K562 (cell line): Measurements from ENCODE around the gene ACO2. TPM values are rescaled to one million over a fixed set of nuclear protein-coding genes. Genes with fewer than 3 reads are reported as not detected.
A peak's percentile ranks its signal among the peaks of the same experiment; 100 is the strongest.

Source experiments
- BRF2 ChIP-seq: IDR thresholded peaks from 3 replicates; pipeline ENCODE4 v1.6.1; 2011; ENCODE audit warnings: borderline replicate concordance, mild to moderate bottlenecking; ENCODE audit not compliant: insufficient read length, insufficient read depth
- C11orf30 ChIP-seq: fragments of 450-650 bp; IDR thresholded peaks from 2 replicates; pipeline ENCODE4 v1.6.1; 2016; ENCODE audit warnings: low read depth, mild to moderate bottlenecking
- CC2D1A ChIP-seq: fragments of 450-650 bp; IDR thresholded peaks from 2 replicates; pipeline ENCODE4 v1.6.1; 2017; ENCODE audit warnings: mild to moderate bottlenecking
- CHD4 ChIP-seq: fragments of 200-600 bp; sonication (generic); IDR thresholded peaks from 3 replicates; pipeline ENCODE4 v1.6.1; 2012; ENCODE audit warnings: low read depth, mild to moderate bottlenecking, mixed read lengths, low read length, inconsistent platforms; ENCODE audit not compliant: insufficient read depth, insufficient replicate concordance, poor library complexity, severe bottlenecking
- GTF3C2 ChIP-seq: IDR thresholded peaks from 3 replicates; pipeline ENCODE4 v1.6.1; 2011; ENCODE audit warnings: borderline replicate concordance, mild to moderate bottlenecking, moderate library complexity; ENCODE audit not compliant: insufficient read length; ENCODE audit errors: extremely low read depth
- LEF1 ChIP-seq: fragments of 450-650 bp; IDR thresholded peaks from 2 replicates; pipeline ENCODE4 v1.6.1; 2016; ENCODE audit warnings: mild to moderate bottlenecking
- MAFF ChIP-seq: IDR thresholded peaks from 2 replicates; pipeline ENCODE4 v1.6.1; 2012; ENCODE audit warnings: low read length, improper control_type of control experiment
- PATZ1 ChIP-seq: fragments of 250-450 bp; sonication (Bioruptor Pico); IDR thresholded peaks from 2 replicates; pipeline ENCODE4 v1.5.0; 2020; ENCODE audit warnings: mild to moderate bottlenecking, borderline replicate concordance
- PREB ChIP-seq: sonication (generic); formaldehyde crosslinking; IDR thresholded peaks from 2 replicates; pipeline ENCODE4 v1.8.1; 2023; ENCODE audit warnings: mild to moderate bottlenecking, missing genetic modification reagents
- PYGO2 ChIP-seq: fragments of 450-650 bp; IDR thresholded peaks from 2 replicates; pipeline ENCODE4 v1.6.1; 2016; ENCODE audit warnings: mild to moderate bottlenecking, missing genetic modification characterization, moderate library complexity, missing compliant biosample characterization
- RHOXF2B ChIP-seq: fragments of 250-450 bp; sonication (Bioruptor Pico); conservative IDR thresholded peaks from 2 replicates; pipeline ENCODE4 v1.5.1; 2021
- SMAD4 ChIP-seq: fragments of 250-450 bp; sonication (Bioruptor Pico); conservative IDR thresholded peaks from 2 replicates; pipeline ENCODE4 v1.8.0; 2021; ENCODE audit warnings: inconsistent platforms, mild to moderate bottlenecking, moderate library complexity
- SMARCC2 ChIP-seq: fragments of 450-650 bp; IDR thresholded peaks from 2 replicates; pipeline ENCODE4 v1.6.1; 2017; ENCODE audit warnings: antibody characterized with exemption, moderate library complexity, mild to moderate bottlenecking, low read depth
- TFAP4 ChIP-seq: sonication (generic); formaldehyde crosslinking; IDR thresholded peaks from 2 replicates; pipeline ENCODE4 v1.8.0; 2022; ENCODE audit warnings: missing genetic modification reagents, mild to moderate bottlenecking, moderate library complexity, borderline replicate concordance
- ZFP36 ChIP-seq: fragments of 150-350 bp; IDR thresholded peaks from 2 replicates; pipeline ENCODE4 v1.6.1; 2018; ENCODE audit warnings: low read length, low read depth; ENCODE audit not compliant: partially characterized antibody
- ZNF165 ChIP-seq: fragments of 250-450 bp; sonication (Bioruptor Pico); IDR thresholded peaks from 2 replicates; pipeline ENCODE4 v1.4.0; 2020; ENCODE audit warnings: borderline replicate concordance
- polyA plus RNA-seq, 8 experiments: library from polyadenylated mRNA; depleted of rRNA in 4 of 8; stranded (reverse) in 5 of 8; unstranded in 3 of 8; fragments of >200 nt; fragmentation: Nextera tagmentation in 2 of 8; fragmentation: Illumina TruSeq in 1 of 8; extraction: Ambion mirVana in 2 of 8; extraction: Trizol in 1 of 8; gene quantifications; 2 replicates each; pipeline versions ENCODE4 v1.2.1 to v1.2.3, GENCODE V29; 2011 to 2014; ENCODE audit warnings: inconsistent platforms in 1 of 8, missing spikeins in 1 of 8
- total RNA-seq, 7 experiments: library from RNA; depleted of rRNA in 6 of 7; stranded (reverse); fragments of >200 nt in 6 of 7; fragmentation: Illumina TruSeq in 2 of 7; extraction: Trizol in 2 of 7; gene quantifications; 2 replicates each; pipeline versions ENCODE4 v1.2.1 to v1.2.3, GENCODE V29; 2011 to 2021; ENCODE audit warnings: low replicate concordance in 1 of 7

The ACO2 gene
- total and polyA plus RNA-seq, 9 of the 15 experiments (the other 6 are each of a cell fraction or from before 2014, with no cell fraction given) = 16.2 to 119 (median 43.2) TPM

- TF ChIP-seq PATZ1 (CRISPR knock-in tag) (no peak), RHOXF2B (CRISPR knock-in tag) (no peak), ZNF165 (CRISPR knock-in tag) (no peak), LEF1 (no peak), TFAP4 (CRISPR knock-in tag) (0 out of 2 replicates have a peak, but pooled peaks have one; percentile 21), MAFF (no peak), C11orf30 (no peak), CHD4 (no peak), ZFP36 (peak; percentile 80), GTF3C2 (no peak), PREB (no peak), BRF2 (no peak), SMARCC2 (no peak), CC2D1A (no peak), SMAD4 (CRISPR knock-in tag) (no peak), PYGO2 (tag) (no peak)
Observed at GRCh38 chr22:41482319-41482935, 13.5 kb downstream of the ACO2 start (continued).
